GM18508 (cell line): Measurements from ENCODE around the gene ZNF436.

Experiments
- ATAC-seq: cut with Tn5 transposase; IDR thresholded peaks from one replicate; pipeline ENCODE4 v1.9.1; 2021; ENCODE audit warnings: moderate number of reproducible peaks; ENCODE audit not compliant: insufficient read depth, unreplicated experiment

ZNF436 gene

DNA sequence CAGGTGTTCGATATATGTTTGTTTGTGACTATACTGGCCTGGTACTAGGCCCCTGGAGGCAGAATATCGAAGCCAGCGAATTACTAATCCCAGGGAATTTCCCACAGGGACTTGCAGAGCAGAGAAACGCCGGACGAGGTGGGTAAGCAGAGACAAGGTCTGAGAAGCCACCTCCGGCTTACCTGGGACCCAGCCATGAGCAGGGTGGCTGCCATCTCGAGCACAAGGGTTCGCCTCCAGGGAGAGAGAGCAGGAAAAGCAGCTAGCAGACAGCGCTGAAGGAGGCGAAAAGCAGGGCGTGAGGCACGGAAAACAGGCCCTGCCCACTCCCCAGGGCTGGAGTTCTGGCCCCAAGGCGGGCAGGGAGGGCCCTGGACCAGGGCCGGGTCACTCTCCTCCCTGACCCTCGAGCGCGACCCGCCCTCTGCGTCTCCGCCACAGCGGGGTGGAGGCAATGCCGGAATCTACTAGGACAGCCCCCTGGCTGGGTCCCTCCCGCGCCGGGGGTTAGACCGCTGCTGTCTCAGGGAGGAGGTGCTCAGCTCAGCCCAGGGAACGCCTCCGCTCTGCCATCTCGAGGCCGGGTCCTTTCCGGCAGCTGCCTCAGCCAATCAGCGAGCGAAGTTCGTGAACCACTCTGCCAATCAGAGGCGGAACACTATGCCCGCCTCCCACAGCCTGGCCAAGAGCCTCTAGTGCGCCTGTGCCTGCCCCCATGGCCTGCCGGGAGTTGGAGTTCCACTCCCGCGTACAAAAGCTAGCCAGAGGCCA, 1.7 kb downstream of the ZNF436 start:
- ATAC-seq = peak; percentile 86

DNA sequence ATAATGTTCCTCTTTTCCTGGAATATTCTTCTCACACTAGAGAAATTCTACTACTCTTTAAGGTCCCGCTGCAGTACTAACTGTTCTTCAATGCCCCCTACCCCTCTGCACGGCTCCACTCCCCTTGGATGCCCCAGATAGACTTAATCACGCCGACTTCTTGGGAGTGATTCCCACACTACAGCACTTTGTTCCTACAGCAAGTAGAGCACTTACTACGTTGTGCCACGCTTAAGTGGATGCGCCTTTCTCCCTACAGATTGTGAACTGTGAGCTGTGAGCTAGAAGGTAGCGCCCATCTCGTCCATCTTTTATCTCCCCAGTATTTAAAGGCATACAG, 2.2 kb downstream of the ZNF436 start:
- no peak for ATAC-seq

DNA sequence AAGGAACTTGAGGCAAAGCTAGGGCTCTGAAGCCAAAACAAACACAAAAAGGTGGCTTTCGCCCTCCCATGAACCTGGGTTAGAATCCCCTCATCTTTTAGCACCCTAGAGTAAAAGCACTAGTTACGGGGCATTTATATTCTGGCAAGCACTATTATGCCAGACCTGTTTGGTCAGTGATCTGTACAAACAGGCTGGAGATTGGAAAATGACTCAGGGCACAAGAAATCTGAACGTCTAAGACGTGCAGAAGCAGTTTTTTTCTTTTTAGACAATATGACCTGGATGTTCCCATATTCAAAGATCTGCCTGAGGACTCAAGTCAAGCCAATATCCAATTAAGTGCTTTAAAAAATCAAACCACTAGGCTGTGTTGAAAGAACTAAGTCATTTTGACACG, 3.0 kb downstream of the ZNF436 start:
- ATAC-seq = no peak

DNA sequence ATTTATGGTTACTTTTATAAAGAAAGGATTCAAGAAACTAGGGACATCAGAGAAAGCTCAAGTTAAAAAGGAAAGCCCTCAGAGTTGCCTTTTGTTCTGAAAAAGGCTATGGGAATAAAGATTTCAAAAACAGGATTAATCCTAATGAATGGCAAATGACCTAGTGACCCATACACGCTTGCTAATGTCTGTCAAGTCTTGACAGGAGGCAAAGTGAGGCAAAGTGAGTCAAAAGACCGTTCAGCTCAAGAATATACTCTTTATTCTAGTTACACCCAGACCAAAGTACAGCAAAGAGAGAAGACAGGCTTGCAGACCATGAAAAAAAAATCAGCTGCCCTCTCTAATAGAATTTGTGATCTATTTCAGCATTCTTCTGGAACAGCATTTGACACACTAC, 3.5 kb downstream of the ZNF436 start:
- no peak for ATAC-seq

DNA sequence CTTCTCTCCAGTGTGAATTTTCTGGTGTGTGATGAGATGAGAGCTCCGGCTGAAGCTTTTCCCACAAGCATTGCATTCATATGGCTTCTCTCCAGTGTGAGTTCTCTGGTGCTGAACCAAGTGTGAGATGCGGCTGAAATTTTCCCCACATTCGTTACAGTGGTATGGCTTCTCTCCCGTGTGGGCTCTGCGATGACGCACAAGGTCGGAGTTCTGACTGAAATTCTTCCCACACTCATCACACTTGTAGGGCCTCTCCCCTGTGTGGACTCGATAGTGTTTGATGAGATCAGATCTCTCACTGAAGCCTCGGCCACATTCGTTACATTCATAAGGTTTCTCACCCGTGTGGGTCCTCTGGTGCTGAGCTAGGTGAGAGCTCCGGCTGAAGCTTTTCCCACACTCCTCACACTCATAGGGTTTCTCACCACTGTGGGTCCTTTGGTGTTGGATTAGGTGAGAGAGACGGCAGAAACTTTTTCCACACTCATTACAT, 7.4 kb downstream of the ZNF436 start:
- no peak for ATAC-seq

DNA sequence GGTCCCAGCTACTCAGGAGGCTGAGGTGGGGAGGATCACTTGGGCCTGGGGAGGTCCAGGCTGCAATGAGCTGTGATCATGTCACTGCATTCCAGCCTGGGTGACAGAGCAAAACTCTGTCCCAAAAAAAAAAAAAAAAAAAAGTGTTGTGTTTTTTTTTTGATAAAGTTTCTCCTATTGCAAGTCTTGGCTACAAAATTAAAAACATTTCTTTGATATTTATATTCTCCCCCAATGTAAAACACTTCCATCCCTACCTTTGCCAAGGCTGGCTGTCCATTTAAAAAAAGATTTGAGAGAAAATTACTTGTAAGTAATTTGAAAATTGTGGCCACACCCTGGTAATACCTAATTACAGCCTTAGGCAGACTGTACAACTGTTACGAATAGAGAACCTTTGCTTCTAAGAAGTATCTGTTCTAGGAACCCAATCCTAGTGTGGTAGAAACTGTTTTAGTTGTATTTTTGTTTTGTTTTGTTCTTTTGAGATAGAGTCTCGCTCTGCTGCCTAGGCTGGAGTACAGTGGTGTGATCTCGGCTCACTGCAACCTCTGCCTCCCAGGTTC, 11.2 kb downstream of the ZNF436 start:
- ATAC-seq = no peak

DNA sequence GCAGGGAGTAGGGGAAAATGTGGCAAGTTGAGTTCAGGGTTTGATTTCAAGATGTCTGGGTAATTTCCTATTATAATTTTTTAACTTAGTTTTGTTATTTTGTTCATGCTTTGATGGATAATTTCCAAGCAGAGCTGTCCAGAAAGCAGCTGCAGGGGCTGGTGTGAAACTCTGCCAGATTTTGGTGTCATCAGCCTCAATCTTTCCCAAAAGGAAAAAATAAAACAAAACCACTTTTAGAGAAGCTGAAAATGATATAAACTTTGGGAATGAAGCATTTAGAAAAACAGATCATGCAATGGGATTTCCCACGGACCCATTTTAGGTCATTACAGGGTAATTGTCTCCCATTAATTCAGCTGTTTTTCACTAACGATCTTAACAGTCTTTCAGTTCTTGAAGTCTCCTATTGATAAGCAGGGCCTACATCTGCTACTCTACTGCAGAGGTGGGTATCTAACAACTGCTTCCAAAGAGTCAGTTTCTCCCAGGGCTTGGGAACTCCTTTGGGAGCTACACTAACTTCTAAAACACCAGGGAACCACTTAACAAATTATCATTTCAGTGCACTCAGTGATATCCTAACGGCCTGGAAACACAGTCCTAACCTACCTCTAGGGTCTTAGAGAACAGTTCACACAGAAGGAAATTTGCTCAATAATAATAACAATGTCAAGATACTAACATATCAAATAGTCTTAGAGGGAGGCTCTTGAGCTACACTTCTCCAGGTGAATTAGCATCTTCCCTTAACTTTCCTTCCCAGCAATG, 12.3 kb downstream of the ZNF436 start:
- no peak for ATAC-seq

DNA sequence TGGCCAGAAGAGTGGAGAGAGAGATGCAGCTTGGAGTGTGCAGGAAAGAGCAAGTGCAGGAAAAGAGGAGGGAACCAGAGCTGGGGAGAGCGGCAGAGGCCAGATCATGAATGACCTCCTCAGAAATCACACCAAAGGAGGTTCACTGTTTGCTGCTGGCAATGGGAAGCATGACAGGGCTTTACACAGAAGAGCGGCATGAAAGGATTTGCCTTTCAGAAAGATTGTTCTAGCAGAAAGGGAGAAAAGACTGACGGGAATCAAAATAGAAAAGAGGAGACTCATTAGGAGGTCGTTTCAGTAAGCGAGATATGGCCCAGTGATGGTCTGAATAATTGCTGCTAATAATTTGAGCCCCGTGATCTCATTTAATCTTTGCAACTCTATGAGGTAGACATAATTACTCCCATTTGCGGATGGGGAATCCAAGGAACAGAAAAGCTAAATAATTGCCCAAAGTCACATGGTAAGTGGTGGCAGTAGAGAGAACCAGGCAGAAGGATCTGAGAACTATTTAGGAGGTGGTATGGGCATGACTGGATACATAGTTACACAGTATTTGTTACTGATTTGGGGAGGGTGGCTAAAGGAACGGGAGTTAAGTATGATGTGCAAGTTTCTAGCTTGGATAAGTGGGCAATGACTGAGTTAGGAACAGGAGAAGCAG, 13.0 kb downstream of the ZNF436 start:
- no peak for ATAC-seq

DNA sequence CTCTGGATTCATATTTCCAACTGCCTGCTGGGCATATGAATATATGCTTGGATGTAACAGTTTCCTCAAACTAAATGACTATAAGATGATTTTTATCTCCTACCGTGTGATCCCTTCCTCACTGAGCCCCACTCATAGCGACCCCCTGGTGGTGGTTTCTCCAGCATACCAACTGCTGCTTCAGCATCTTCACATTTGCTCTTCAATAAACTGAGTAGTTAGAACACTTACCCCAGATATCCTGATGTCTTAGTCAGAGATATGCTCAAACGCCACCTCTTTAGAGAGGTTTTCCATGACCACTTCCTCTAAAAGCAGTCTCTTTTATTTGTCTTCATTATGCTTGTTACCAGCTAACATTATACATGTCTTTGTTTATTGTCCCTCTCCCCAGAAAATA, 15.4 kb downstream of the ZNF436 start:
- ATAC-seq = no peak

DNA sequence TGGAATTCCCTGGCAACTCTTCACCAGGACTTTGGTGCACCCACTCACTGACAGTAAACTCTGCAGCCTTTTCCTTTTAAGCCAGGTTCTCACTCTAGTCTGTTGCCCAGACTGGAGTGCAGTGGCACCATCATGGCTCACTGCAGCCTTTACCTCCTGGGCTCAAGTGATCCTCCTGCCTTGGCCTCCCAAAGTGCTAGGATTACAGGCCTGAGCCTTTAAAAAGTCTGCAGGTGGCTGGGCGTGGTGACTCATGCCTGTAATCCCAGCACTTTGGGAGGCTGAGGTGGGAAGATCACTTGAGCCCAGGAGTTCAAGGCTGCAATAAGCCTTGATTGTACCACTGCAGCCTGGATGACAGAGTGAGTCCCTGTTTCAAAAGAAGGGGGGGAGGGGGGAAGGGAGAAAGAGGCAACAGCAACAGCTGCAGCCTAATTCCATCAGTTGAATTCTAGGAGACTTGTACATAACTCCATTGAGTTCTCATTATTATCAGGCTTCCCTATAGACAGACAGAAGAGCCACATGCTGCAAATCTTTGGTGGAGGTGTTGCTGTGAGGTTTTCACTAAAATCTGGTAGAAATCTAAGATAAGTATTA, 17.4 kb downstream of the ZNF436 start:
- ATAC-seq = no peak

DNA sequence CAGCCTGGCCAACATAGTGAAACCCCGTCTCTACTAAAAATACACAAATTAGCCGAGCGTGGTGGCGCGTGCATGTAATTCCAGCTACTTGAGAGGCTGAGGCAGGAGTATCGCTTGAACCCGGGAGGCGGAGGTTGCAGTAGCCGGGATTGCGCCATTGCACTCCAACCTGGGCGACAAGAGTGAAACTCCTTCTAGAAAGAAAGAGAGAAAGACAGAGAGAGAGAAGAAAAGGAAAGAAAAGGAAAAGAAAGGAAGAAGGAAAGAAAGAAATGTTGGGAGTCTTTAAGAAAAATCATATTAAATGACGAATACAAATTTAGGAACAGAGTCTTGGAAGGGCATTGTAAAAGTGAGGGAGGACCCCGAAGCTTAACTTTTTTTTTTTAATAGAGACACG, 23.7 kb downstream of the ZNF436 start:
- no peak for ATAC-seq

DNA sequence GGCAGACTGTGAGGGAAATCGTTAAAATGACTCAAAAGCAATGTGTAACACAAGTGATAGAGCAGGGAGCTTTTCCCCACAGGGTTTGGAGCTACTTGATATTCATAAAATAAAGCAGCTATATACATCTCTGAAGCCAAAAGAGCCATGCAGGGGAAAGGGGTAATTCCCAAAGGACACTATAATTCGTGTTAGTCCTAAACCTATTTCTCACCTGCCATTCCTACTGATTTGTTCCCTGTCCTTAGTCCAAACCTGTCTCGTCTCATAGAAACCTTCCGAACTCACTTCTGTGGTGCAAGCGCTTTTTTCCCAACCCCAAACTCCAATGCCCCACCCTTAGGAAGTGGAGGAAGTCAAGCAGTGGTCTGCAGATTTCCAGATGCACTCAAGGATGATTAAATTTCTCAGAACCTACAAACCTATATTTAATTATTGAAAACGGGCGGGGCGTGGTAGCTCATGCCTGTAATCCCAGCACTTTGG, 24.6 kb downstream of the ZNF436 start:
- ATAC-seq = no peak

DNA sequence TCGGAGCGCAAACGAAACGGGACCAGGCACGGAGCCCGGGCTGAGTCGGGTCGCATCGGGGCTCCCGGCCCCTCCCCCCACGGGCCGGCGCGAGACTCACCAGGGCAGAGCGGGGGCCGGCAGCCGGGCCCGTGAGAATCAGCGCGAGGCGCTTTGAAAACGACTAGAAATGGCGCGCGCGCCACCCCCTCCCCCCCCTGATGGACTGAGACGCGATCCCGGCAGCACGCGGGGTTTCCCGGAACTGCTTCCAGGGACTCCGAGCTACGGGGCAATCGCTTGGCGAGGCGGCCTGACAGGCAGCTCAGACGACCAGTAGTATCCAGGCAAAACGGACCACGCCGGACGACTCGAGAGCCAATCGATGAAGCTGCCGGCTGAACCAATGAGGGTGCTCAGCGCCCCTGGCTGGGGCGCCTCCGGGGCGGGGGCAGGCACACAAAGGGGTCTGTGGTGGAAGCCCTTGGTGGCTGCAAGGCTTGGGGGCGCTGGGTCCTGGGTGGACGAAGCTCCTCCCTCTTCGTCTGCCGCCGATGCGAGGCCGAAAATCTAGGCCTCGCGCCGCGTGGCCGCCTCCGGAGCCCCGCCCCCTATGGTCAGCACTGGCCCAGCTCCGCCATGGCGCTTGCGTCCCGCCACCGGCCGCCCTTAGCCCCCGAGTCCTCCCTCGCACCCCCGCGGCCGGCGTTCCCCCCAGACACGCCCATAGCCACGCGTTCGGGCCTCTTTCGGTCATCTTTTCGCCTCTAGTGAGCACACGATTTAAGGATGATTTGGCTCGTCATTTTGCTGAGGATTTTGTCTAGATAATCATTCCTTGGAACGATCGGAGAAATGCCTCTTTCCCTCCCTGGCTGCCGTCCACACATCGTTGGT, 25.3 kb downstream of the ZNF436 start, which contains the start of gene HNRNPR:
Gene HNRNPR, minus strand, starts transcription at position 174 of the 876 bp plus-strand sequence. CDS start 3,276 bp downstream, outside the sequence.
- ATAC-seq = peak; percentile 78

DNA sequence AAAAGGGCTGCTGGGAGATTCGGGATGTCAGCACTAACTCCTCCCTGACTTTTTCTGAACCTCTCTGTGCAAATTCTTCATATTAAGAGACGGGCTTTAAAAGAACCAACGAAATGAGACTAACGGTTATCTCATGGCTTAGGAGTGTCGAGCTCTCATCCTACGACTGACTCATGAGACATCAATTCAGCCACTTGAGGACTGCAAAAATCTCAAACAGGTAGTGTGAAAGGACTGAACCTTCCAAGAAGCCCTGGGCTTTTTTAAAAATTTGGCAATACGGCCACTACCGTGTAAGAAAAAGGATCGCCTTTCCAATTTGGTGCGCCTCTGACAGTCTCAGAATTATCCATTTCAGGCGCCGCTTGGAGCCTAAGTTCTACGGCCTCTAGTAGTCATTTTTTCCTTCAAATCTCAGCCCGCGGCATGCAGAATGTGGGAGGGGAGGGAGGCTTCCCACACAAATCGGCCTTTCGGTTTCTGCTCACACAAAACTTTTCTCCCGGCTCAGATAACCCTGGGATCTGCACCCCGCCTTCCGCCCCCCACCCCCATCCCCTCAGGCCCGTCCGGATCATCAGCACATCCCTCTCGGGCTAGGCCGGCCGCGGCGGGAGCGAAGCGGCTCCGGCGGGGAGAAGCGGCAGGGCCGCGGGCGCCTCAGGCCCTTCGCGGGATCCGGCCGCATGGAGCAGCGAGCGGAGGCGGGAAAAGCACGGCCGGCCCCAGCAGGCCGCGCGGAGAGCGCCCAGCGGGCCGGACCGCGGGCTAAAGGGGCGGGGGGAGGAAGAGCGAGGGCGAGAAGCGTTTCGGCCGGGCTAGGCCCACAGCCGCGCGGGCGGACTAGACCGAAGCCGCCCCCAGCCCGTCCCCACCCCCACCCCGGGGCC, 26.2 kb downstream of the ZNF436 start:
- no peak for ATAC-seq

DNA sequence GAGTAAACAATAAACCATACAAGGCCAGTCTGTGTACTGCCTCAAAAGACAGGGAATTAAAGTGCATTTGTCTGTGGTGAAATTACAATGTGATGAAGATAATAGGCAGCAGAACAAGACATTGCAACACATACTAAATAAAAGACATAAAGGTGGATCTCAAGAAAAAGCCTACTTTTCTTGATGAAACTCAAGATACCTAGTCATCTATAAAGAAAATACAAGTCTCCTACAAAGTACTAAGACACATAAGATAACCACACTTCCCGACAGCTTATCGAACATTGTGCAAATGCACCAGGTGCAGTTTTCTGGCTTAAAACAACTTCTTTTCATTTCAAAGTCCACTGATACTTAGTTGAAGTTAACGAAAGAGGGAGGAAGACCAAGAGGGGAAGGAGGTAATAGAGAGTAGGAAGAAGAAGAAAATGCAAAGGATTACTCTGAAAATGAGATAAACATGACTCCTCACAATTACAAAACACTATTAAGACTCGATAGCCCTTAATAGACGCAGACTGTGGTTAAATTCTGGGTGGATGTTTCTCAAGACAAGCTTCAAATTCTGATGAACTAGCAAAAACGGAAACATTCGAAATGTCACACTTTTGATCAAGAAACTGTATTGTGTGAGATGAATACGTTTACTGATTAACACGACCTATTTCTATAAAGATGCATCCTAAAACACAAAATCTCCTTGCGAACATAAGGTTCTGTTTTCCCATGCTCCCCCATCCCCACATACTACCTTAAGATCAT, 27.5 kb downstream of the ZNF436 start:
- ATAC-seq = no peak

DNA sequence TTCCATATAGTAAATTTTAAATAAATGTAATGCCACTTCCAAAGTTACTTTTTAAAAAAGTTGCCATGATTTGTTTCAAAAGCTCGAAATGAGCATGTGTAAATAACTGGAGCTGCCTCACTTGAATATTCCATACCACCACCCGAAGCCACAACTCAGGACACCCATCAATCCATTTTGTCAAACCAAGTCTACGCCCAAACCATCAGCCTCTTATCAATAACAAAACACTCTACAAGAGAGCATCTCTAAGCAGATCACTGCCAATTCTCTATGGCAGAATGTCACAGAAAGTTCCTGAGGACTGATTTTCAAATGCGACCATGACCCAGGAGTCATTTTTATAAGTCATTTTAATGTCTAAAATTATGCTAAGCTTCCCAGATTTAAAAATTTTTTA, 30.0 kb downstream of the ZNF436 start:
- no peak for ATAC-seq

DNA sequence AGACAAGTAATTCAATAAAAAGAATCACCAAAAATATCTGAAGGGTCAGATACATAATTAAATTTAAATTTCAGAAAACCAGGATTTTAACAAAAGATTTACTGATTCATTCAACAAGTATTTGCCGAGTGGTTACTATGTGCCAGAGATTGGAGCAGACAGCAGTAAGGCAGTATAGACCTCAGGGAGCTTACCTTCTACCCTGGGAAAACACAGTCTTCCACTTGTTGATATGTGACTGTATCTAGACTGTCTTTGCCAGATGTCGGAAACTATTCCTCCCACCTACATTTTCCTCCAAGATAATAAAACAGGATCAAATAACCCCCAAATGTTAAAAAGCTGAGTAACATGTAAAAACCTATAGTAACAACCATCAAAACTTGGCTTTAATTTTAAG, 31.8 kb downstream of the ZNF436 start:
- ATAC-seq = no peak

DNA sequence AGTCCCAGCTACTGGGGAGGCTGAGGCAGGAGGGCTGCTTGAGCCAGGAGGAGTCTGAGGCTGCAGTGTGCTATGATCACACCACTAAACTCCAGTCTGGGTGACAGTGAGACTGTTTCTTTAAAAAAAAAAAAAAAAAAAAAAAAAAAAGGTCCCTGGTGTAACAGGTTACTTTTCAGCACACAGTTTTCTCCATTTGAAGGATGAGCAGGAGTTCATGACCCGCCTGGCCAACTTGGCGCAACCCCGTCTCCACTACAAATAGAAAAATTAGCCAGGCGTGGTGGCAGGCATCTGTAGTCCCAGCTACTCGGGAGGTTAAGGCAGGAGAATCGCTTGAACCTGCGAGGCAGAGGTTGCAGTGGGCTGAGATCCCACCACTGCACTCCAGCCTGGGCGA, 37.9 kb downstream of the ZNF436 start:
- no peak for ATAC-seq
